HG02852 (cell line): ENCODE measurements around the gene SIGLEC11.
"Not testable (repeated sequence)": the region's sequence is repeated elsewhere in the genome, so short reads cannot be mapped to it uniquely, and the experiment has no call there.

Source experiments
- ATAC-seq: cut with Tn5 transposase; IDR thresholded peaks from one replicate; pipeline ENCODE4 v1.9.1; 2021; ENCODE audit warnings: mild to moderate bottlenecking, moderate library complexity; ENCODE audit not compliant: unreplicated experiment

The SIGLEC11 gene

DNA sequence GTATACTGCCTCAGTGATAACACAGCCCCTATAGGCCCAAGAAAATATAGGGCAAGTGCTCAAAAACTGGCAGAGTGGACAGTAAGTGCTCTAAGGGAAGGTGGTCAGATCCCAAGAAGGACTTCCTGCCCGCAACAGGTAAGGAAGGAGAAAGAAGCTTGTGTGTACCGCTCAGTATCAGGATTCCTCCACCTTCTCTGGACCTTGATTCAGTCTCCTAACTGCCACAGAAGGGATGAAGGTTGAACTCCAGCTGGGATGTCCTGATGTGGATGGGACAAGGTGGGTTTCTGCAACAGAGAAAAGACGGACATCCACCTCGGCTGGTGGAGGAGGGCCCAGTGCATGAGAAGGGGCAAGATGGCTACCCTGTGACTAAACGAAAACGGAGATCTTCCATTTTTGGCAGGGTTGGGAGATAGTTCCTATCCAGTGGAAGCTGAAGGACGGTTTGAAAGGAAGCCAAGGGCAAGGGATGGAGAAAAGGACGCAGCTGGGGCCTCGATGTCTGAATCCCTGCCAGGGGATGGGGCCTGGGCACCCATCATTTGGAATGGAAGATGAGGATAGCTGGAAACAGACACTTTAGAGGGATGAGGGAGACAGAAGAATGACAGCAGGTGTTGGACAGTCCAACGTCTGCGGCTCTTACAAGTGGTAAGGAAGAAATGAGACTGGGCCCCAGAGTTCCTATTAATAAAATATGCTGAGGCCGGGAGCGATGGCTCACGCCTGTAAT, 33.3 kb downstream of the SIGLEC11 start:
- no peak for ATAC-seq

GRCh38 chr19:49926515-49926914, 34.5 kb downstream of the SIGLEC11 start:
- no peak for ATAC-seq

GRCh38 chr19:49925486-49925885, 35.5 kb downstream of the SIGLEC11 start:
- ATAC-seq: no peak

DNA sequence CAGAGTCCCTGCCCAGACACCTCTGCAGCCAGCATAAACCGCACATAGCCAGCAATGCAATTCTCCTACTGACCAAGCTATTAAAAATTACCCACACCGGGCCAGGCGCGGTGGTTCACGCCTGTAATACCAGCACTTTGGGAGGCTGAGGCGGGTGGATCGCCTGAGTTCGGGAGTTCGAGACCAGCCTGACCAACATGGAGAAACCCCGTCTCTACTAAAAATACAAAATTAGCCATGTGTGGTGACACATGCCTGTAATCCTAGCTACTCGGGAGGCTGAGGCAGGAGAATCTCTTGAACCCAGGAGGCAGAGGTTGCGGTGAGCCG, 36.1 kb downstream of the SIGLEC11 start:
- not testable (repeated sequence) for ATAC-seq

GRCh38 chr19:49924004-49924880, 36.7 kb downstream of the SIGLEC11 start:
- ATAC-seq: no peak

DNA sequence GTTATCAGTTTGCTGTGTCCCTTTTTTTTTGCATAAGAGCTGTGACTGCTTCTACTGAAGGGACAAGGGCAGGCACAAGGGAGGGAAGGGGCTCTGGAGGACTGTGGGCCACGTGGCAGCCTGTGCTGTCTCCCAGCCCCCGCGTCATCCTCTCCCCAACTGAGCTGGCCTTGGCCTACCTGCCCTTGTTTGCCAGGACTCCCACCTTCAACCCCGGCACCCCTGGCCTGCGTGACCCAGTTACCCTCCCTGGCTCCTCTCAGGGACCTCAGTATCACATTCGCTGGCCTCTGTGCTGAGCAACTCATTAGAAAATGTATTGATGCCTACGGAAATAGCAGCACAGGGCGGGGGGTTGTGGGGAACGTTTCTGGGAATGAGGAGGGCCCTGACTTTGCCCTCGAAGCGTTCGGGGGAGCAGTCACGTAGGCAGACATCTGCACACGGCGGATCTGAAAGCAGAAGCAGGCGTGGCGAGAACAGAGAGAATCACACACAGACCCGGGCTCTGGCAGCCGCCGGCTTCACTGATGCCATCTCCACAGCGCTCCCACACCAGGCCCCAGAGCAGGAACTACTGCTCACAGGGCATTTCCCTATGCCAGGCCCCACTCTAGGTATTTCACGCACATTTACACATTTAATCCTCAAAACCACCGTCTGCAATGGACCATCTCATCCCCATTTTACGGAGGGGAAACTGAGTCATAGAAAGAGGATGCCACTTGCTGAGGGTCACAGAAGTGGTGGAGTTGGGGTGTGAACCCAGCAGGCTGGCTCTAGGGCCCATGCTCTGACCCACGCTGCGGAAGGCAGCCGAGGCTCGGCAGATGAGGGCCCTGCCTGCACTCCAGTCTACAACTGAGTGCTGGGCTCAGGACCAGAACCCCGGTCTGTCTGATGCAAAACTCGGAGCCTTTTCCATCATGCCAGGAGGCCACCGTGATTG, 37.6 kb downstream of the SIGLEC11 start:
- ATAC-seq: no peak

DNA sequence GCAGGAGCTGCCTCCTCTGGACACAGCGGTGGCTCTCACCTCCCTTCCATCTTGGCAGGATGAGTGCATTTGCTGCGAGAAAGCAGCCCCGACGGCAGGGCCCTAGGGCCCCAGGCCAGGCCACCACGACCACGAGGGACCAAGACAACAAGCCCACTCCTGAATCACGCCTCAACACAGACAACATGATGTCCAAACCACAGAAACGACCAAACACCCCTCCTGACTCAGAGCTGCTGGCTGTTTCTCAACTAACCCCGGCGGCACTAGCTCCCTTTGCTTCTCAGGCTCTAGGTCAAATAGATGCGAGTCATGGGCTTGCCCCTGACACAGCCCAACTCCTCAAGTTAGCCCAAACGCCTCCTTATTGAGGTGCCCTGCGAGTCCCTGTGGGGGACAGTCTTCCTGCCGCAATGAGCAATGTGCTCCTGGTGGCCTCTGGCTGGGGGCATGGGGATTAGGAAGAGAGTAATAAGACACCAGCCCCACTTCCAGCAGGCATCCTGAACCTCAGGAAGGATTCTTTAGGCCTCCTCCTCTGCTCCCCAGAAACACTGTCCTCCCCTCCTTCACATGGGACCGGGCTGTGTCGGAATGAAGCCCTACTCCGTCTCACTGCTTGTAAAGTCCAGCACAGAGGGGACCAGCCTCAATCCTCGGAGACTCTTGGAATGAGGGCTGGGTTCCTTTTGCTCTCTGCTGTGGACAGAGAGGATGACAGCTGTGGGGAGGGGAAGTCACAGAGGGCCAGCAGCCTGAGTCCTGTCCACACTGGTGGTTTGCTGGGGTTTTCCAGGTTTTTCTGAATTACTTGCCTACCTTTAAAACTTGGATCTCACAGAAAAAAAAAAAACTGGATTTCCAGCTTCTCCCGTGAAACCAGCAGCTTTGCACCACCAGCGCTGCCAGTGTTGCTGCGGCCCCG, 38.8 kb downstream of the SIGLEC11 start:
- ATAC-seq: no peak

DNA sequence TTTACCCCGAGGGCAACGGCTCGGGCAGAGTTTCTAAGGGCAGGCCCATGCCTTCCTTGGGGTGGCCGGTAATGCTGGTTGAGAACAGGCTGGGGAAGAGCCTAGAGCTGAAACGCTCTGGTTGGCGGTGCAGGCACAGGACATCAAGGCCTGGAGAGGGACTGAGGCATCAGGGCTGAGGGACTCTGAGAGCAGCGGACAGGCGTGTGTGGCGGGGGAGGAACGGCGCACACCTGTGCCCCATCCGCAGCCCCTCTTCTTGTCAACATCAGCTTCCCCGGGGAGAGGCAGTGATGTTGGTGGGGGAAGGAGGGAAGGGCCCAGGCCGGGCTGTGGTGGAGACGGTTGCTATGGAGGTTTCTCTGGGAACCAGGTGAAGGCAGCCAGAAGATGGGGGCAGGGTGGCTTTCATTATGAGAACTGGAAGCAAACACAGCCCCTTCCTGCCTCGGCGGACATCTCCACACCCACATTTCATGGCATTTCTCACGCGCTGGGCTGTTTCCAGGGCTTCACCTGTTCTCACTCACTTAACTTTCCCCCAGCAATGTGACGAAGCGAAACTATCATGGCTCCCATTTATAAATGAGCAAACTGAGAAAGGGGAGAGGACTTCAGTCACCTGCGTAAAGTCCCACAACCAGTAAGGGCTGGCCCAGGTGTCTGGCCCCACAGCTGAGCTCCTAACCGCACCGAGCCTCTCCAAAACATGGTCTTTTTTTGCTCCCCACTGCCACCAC, 40.2 kb downstream of the SIGLEC11 start:
- no peak for ATAC-seq

- ATAC-seq: no peak
These were observed 42.9 kb downstream of the SIGLEC11 start for GRCh38 chr19:49918089-49918488.

- ATAC-seq: no peak
These were observed 43.9 kb downstream of the SIGLEC11 start for GRCh38 chr19:49916839-49917733.

DNA sequence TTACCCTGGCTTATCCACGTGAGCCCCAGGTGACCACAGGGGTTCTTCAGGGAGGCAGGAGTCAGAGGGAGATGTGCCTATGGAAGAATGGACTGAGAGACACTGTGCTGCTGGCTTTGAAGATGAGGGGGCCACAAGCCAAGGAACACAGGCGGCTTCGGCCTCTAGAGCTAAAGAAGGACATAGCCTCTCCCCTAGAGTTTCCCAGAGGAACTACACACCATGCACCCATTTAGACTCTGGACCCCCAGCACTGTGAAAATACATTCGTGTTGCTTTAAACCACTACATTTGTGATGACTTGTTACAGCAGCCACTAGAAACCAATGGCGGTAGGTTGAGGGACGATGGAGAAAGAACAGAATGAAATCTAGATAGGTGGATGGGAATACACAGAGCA, 45.7 kb downstream of the SIGLEC11 start:
- ATAC-seq: no peak

DNA sequence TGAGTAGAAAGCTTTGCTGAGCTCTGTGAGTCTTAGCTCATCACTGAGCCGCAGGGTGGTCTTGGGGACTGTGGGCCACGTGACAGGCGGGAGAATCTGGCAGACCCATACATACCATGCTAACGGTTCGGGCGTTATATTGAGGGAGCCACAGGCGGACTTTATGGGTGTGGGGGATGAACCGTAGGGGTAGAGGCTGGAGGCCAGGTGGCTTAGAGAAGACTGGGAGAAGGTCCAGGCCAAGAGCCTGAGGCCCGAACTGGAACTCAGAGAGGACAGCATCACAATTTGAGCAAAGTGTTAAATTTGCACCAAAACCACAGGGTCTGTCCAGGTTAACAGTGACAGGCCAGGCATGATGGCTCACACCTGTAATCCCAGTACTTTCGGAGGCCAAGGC, 47.3 kb downstream of the SIGLEC11 start:
- ATAC-seq: no peak

- no peak for ATAC-seq
These were observed 47.8 kb downstream of the SIGLEC11 start for GRCh38 chr19:49912965-49913685.

- no peak for ATAC-seq
These were observed 49.4 kb downstream of the SIGLEC11 start for GRCh38 chr19:49911381-49912145.

GRCh38 chr19:49910179-49910578, 50.8 kb downstream of the SIGLEC11 start:
- no peak for ATAC-seq

GRCh38 chr19:49908480-49909420, 52.2 kb downstream of the SIGLEC11 start:
- no peak for ATAC-seq
